GM12892 (cell line): ENCODE results near the gene KIF26A.
"Not testable (repeated sequence)": the region's sequence is repeated elsewhere in the genome, so short reads cannot be mapped to it uniquely, and the experiment has no call there.

Experiments
- DNase-seq: peaks from one replicate; pipeline ENCODE4 v3.0.0; 2011; ENCODE audit not compliant: insufficient read length
- FAIRE-seq: peaks from 2 replicates; lab custom pipeline; 2011; peaks lifted over from hg19 to GRCh38; lab: Jason Lieb, UNC
- POLR2A ChIP-seq: IDR thresholded peaks from 2 replicates; pipeline ENCODE4 v1.6.1; 2011; ENCODE audit warnings: low read depth, low read length, control low read depth
- POLR2AphosphoS5 ChIP-seq: IDR thresholded peaks from 2 replicates; pipeline ENCODE4 v1.6.1; 2011; ENCODE audit warnings: low read depth, low read length, control low read depth
- TAF1 ChIP-seq: IDR thresholded peaks from 2 replicates; pipeline ENCODE4 v1.6.1; 2011; ENCODE audit warnings: low read depth, mild to moderate bottlenecking, control low read depth, low read length, borderline replicate concordance

Gene KIF26A

DNA sequence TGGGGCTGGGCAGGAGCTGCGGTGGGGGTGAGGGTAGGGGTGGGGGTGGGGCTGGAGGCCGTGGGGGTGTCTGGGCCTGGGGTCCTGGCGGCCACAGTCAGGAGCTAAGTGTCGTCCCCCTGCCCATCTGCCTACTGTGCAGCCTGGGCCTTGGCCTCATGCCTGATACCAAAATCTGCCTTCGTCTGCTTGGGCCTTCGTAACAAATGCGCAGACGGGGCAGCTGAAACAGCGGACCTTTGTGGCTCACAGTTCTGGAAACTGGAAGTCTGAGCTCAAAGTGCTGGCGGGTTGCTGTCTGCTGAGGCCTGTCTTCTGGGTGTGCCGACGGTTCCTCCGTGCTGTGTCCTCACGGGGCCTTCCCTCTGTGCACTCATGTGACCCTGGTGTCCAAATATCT lies 61.7 kb downstream of the KIF26A start:
- no peak for DNase-seq

GRCh38 chr14:104200591-104200990 lies 62.2 kb downstream of the KIF26A start:
- TF ChIP-seq POLR2AphosphoS5 (no peak), POLR2A (no peak), TAF1 (no peak)

More for the DNA sequence above, 61.7 kb downstream of the KIF26A start:
- FAIRE-seq, result no peak
- TF ChIP-seq TAF1, result no peak
- no peak for TF ChIP-seq POLR2A
- TF ChIP-seq POLR2AphosphoS5, result no peak

GRCh38 chr14:104201063-104201462 lies 62.7 kb downstream of the KIF26A start:
- no peak for TF ChIP-seq POLR2AphosphoS5
- TF ChIP-seq TAF1, result no peak
- TF ChIP-seq POLR2A, result no peak
- no peak for FAIRE-seq
- DNase-seq, result no peak

More at GRCh38 chr14:104200591-104200990, 62.2 kb downstream of the KIF26A start:
- no peak for DNase-seq
- FAIRE-seq, result no peak

DNA sequence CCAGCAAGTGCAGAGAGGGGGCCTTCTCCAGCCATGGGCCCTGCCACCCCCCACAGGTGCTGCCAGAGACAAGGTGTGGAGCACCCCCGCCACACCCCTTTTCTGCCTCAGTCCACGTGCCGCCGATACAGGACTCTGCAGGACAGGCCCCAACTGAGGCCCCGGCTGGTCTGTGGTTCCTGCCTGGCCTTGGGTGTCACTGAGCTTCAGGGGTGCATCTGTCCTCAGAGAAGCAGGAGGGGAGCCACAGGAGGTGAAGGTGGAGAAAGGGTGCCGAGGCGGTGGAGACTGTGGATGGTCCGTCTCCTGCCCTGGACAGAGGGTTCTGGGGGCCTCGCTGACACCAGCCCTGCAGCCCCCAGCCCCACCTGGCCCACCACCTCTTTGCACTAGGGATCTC lies 63.1 kb downstream of the KIF26A start:
- FAIRE-seq (no peak), DNase-seq (no peak)
- TF ChIP-seq POLR2A (no peak), TAF1 (no peak), POLR2AphosphoS5 (no peak)

DNA sequence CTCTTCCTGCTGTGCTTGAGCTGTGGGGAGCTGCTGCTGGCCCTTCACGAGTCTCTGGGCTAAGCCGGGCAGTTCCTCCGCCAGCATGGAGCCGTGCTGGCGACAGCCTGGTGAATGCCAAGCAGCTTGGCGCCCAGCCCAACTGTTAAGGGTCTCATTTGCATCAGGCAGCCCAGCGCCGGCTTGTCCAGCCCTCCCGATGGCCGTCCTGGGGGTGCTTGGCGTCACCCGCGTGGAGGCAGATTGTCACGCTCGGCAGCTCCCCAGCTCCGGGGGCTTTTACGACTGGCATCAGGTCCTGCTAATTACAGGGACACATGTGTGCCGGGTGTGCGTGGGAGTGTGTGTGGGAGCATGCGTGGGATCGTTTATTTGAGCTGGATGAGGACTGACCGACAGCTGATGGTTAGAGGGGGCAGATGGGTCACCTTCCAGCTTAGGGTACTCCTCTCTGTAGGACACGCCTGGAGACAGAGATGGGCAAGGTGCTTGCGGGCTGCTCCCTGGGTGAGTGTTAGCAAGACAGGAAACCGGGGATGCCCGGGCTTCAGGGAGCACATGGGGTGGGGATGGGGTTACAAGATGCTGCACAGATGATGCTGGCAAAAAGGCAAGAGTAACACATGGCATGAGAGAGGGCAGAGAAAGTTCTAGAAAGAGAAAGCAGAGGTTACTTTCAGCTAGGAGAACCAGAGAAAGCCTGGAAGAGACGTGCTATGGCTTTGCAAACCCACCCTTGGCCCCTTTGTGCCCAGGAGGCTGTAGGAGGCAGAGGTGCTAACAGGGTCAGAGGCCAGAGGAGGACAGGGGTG lies 64.1 kb downstream of the KIF26A start:
- no peak for DNase-seq
- FAIRE-seq, result no peak
- TF ChIP-seq POLR2AphosphoS5 (no peak), POLR2A (no peak), TAF1 (no peak)

- TF ChIP-seq POLR2A, result no peak
- no peak for DNase-seq
- FAIRE-seq, result no peak
Measured at GRCh38 chr14:104203071-104203425, 64.7 kb downstream of the KIF26A start.

- TF ChIP-seq POLR2AphosphoS5 (no peak), TAF1 (no peak), POLR2A (no peak)
- no peak for DNase-seq
- FAIRE-seq, result no peak
Measured at GRCh38 chr14:104204660-104205149, 66.3 kb downstream of the KIF26A start.

GRCh38 chr14:104205781-104206180 lies 67.4 kb downstream of the KIF26A start:
- TF ChIP-seq POLR2AphosphoS5, result no peak
- no peak for TF ChIP-seq TAF1
- TF ChIP-seq POLR2A, result no peak
- FAIRE-seq, result no peak
- no peak for DNase-seq

DNA sequence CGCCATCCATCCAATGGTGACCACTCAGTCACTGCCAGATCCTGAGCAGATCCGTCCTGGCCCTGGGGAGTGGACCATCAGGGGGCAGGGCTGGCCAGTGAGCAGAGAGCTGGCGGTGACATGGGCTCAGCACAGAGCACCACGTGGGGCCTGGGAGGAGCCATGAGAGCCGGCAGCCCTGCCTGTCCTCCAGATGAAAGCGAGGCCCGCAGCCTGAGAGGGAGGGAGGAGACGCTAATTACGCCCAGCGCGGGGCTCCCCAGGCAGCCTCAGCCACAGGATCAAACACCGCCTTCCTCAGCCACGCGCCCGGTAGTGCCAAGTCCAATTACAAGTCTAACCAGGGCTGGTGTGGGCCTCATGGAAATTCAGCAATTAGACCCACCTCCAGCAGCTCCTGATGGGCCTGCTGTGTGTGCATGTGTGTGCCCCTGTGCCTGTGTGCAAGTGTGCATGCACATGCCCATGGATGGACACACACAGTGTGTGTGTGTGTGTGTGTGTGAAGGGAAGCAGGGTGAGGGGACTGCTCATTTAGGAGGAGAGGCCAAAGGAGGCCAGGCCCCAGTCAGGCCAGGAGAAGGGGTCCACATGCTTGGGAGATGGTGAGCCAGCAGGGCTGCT lies 68.0 kb downstream of the KIF26A start:
- no peak for TF ChIP-seq POLR2AphosphoS5
- TF ChIP-seq TAF1, result no peak
- TF ChIP-seq POLR2A, result no peak
- DNase-seq (no peak), FAIRE-seq (no peak)

DNA sequence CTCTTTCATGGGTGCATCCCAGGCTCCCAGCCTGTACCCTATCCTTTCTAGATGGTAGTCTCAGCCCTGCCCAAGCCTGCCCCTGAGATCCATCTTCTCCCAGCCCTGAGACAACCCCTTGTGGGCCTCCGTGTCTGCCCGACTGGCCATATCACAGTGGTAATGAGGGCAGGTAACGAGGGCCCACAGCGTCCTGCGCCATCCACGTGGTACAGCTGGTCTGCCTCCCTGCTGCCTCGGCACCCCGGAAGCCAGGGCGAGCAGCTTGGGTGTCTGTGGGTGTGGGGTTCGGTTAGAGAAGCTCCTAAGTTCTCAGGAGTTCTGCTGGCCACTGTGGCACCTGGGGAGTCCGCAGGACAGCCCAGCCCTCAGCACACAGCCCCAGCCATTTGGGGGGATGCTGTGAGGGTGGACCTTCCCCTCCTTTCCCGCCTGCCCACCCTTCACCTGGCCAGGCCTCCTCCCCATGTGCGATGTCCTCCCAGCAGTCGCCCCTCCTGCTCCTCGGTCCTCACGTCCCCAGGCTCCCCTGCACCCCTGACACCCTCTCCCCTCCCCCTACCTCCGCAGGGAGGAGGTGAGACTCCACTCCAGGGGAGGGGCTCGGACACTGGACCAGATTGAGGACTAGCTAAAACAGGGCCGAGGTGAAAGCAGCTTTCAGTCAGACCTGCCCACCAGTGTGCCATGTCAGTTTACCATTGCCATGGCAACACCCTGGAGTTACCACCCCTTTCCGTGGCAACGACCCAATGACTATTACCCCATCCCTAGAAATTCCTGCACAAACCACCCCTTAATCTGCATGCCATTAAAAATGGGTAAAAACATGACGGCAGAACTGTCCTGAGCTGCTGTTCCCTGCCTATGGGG lies 69.0 kb downstream of the KIF26A start:
- DNase-seq (no peak), FAIRE-seq (no peak)
- TF ChIP-seq TAF1 (no peak), POLR2AphosphoS5 (no peak), POLR2A (no peak)

- not testable (repeated sequence) for DNase-seq, FAIRE-seq
Measured at GRCh38 chr14:104208015-104208295, 69.6 kb downstream of the KIF26A start.

DNA sequence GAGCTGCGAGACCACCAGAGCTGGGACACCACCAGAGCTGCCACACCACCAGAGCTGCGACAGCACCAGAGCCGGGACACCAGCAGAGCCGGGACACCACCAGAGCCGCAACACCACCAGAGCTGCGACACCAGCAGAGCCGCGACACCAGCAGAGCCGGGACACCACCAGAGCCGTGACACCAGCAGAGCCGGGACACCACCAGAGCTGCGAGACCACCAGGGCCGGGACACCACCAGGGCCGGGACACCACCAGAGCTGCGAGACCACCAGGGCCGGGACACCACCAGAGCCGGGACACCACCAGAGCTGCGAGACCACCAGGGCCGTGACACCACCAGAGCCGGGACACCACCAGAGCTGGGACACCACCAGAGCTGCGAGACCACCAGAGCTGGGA lies 69.9 kb downstream of the KIF26A start:
- not testable (repeated sequence) for DNase-seq, FAIRE-seq

DNA sequence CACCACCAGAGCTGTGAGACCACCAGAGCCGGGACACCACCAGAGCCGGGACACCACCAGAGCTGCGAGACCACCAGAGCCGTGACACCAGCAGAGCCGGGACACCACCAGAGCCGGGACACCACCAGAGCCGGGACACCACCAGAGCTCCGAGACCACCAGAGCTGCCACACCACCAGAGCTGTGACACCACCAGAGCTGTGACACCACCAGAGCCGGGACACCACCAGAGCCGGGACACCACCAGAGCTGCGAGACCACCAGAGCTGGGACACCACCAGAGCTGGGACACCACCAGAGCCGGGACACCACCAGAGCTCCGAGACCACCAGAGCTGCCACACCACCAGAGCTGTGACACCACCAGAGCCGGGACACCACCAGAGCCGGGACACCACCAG lies 70.7 kb downstream of the KIF26A start:
- DNase-seq, FAIRE-seq: not testable (repeated sequence)
